ENCODE results near the gene TBC1D9B.

Gene TBC1D9B

GRCh38 chr5:179815491-179816249 is 92.0 kb downstream of the TBC1D9B start:
- H3K36me3 ChIP-seq (replicated peaks): peaks cover 6% of the 10 kb centered on the region
- in situ Hi-C loops (cut with HindIII; ENCODE audit: low pct_ligation_motif_present, low sequenced_read_pairs): no loop called here

GRCh38 chr5:179814090-179814489 is 93.6 kb downstream of the TBC1D9B start:
- Histone ChIP-seq H3K27ac (no peak overlapping the region), H3K36me3 (replicated peaks) (peaks cover 6% of the 10 kb centered on the region), H3K4me3 (ENCODE audit: low read depth, low read length) (no peak overlapping the region), H3K27me3 (replicated peaks) (no peaks in the 10 kb centered on the region)
- TF ChIP-seq CTCF (IDR thresholded peaks at IDR 0.05; ENCODE audit: low read depth, low read length, missing control alignments): no peak
- in situ Hi-C loops (cut with HindIII; ENCODE audit: low pct_ligation_motif_present, low sequenced_read_pairs): no loop called here
- no peak for DNase-seq

More at GRCh38 chr5:179815491-179816249, 92.0 kb downstream of the TBC1D9B start:
- H3K4me3 ChIP-seq (ENCODE audit: low read depth, low read length): no peak overlapping the region
- H3K27me3 ChIP-seq (replicated peaks): no peaks in the 10 kb centered on the region
- no peak for TF ChIP-seq CTCF (IDR thresholded peaks at IDR 0.05; ENCODE audit: low read depth, low read length, missing control alignments)
- H3K27ac ChIP-seq: no peak overlapping the region
- no peak for DNase-seq

GRCh38 chr5:179812997-179813607 is 94.6 kb downstream of the TBC1D9B start:
- Histone ChIP-seq H3K36me3 (replicated peaks) (peaks cover 6% of the 10 kb centered on the region), H3K27me3 (replicated peaks) (no peaks in the 10 kb centered on the region), H3K4me3 (ENCODE audit: low read depth, low read length) (no peak overlapping the region), H3K27ac (no peak overlapping the region)
- no peak for TF ChIP-seq CTCF (IDR thresholded peaks at IDR 0.05; ENCODE audit: low read depth, low read length, missing control alignments)
- in situ Hi-C loops (cut with HindIII; ENCODE audit: low pct_ligation_motif_present, low sequenced_read_pairs): no loop called here
- no peak for DNase-seq

- no peak for DNase-seq
- H3K36me3 ChIP-seq (replicated peaks): peaks cover 6% of the 10 kb centered on the region
- H3K4me3 ChIP-seq (ENCODE audit: low read depth, low read length): no peak overlapping the region
- in situ Hi-C loops (cut with HindIII; ENCODE audit: low pct_ligation_motif_present, low sequenced_read_pairs): no loop called here
- TF ChIP-seq CTCF (IDR thresholded peaks at IDR 0.05; ENCODE audit: low read depth, low read length, missing control alignments): no peak
- H3K27ac ChIP-seq: no peak overlapping the region
- H3K27me3 ChIP-seq (replicated peaks): no peaks in the 10 kb centered on the region
These were observed 95.4 kb downstream of the TBC1D9B start for GRCh38 chr5:179812135-179812825.

Measured in brain microvascular endothelial cell (primary cell).